Panc1 (cell line): ENCODE measurements around the gene DENND1C. TPM values are rescaled to one million over a fixed set of nuclear protein-coding genes. Genes with fewer than 3 reads are reported as not detected.

Experiments used
- ATAC-seq: fragments of 200-7000 bp; cut with Tn5 transposase; 2 replicates; pipeline ENCODE4 v1.9.1; 2020; ENCODE audit warnings: mild to moderate bottlenecking, moderate library complexity
- BruUV-seq: library from RNA; stranded (reverse); fragments of 400-500 nt; replicated peaks from 2 replicates; lab custom pipeline; 2021; lab: Mats Ljungman, UMichigan
- CTCF ChIA-PET: fragments of 300-600 bp; sonication (Branson Sonifier 250); formaldehyde crosslinking; loops from one replicate; lab custom pipeline; 2022; ENCODE audit warnings: antibody characterized with exemption; lab: Charles Lee
- POLR2A ChIA-PET: fragments of 300-600 bp; sonication (Branson Sonifier 250); formaldehyde crosslinking; loops from one replicate; lab custom pipeline; 2022; ENCODE audit warnings: antibody characterized with exemption; lab: Charles Lee
- DNase-seq: peaks from one replicate; pipeline ENCODE4 v3.0.0-alpha.2; 2010; ENCODE audit warnings: low read depth, low spot score
- H3K27ac ChIP-seq: 2 replicates; pipeline ENCODE4 v1.5.1; 2011; ENCODE audit warnings: mild to moderate bottlenecking, low read length, inconsistent platforms
- H3K27me3 ChIP-seq: fragments of 200-500 bp; sonication (Bioruptor generic); 2 replicates; pipeline ENCODE4 v1.6.0; 2014; ENCODE audit warnings: low read length, inconsistent platforms; ENCODE audit not compliant: control insufficient read depth, insufficient read depth
- H3K36me3 ChIP-seq: fragments of 200-500 bp; sonication (Bioruptor generic); 2 replicates; pipeline ENCODE4 v1.5.1; 2014; ENCODE audit warnings: inconsistent platforms, mild to moderate bottlenecking, low read length, moderate library complexity; ENCODE audit not compliant: control insufficient read depth, insufficient read depth
- H3K4me1 ChIP-seq: 2 replicates; pipeline ENCODE4 v1.5.1; 2011; ENCODE audit warnings: inconsistent platforms, mild to moderate bottlenecking, low read length, moderate library complexity; ENCODE audit not compliant: control insufficient read depth, insufficient read depth
- H3K4me3 ChIP-seq, 2 experiments: 2 replicates each; pipeline ENCODE4 v1.5.1; 2011 to 2012; ENCODE audit warnings: low read depth in 2 of 2, low read length in 2 of 2, mild to moderate bottlenecking in 2 of 2, inconsistent platforms in 1 of 2, moderate library complexity in 1 of 2
- H3K9me3 ChIP-seq: fragments of 200-500 bp; sonication (Bioruptor generic); 2 replicates; pipeline ENCODE4 v1.5.1; 2014; ENCODE audit warnings: low read depth, mild to moderate bottlenecking, inconsistent platforms, low read length, moderate library complexity; ENCODE audit not compliant: control insufficient read depth, insufficient read depth
- POLR2AphosphoS5 ChIP-seq: IDR thresholded peaks from 2 replicates; pipeline ENCODE4 v1.6.1; 2012; ENCODE audit warnings: mild to moderate bottlenecking, low read depth, low read length, moderate library complexity
- SIN3A ChIP-seq: IDR thresholded peaks from 2 replicates; pipeline ENCODE4 v1.6.1; 2012; ENCODE audit warnings: low read depth, mild to moderate bottlenecking, low read length, moderate library complexity, borderline replicate concordance; ENCODE audit not compliant: insufficient read depth
- TCF7L2 ChIP-seq: IDR thresholded peaks from 2 replicates; pipeline ENCODE4 v1.6.1; 2011; ENCODE audit warnings: mild to moderate bottlenecking, low read depth, low read length, inconsistent platforms
- in situ Hi-C: cut with HindIII; loops from 2 replicates; pipeline ENCODE4 v1.10.0; 2016; ENCODE audit warnings: low sequenced_read_pairs, low pct_unique_long_range_greater_than_20kb
- intact Hi-C: fragments of 100-400 bp; cut with micrococcal nuclease; formaldehyde crosslinking; loops from one replicate; pipeline ENCODE4 v1.10.0; 2022; ENCODE audit not compliant: unreplicated experiment
- total RNA-seq: library from RNA; stranded (reverse); gene quantifications from one replicate; pipeline ENCODE4 v1.2.1, GENCODE V29; 2021; ENCODE audit not compliant: unreplicated experiment
- TF ChIP-seq, protein P1 (sequence below), 2 experiments: IDR thresholded peaks; 2 replicates each; pipeline ENCODE4 v1.6.1; 2011 to 2012; ENCODE audit warnings: low read depth in 2 of 2, control low read depth in 1 of 2, low read length in 1 of 2, mild to moderate bottlenecking in 1 of 2, moderate library complexity in 1 of 2; ENCODE audit not compliant: insufficient read depth in 1 of 2
- TF ChIP-seq, protein P2 (sequence below): fragments of 450-650 bp; IDR thresholded peaks from 2 replicates; pipeline ENCODE4 v1.5.1; 2017; ENCODE audit warnings: mild to moderate bottlenecking

DENND1C gene
- total RNA-seq, 1 experiment from 2014 or later, result 0.39 TPM

DNA sequence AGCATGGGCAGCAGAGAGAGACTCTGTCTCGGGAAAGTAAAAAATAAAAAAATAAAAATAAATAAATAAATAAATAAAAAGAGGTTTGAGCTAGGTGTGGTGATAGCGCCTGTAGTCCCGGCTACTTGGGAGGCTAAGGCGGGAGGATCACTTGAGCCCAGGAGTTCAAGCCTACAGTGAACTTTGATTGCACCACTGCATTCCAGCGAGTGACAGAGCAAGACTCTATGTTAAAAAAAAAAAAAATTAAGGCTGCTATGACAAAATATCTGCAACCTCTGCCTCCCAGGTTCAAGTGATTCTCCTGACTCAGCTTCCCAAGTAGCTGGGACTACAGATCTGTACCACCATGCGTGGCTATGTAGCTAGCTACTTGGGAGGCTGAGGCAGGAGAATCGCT, 3.2 kb upstream of the DENND1C start:
- H3K4me1 ChIP-seq, result no peaks in the 10 kb centered on the region
- H3K27me3 ChIP-seq, result no peaks in the 10 kb centered on the region
- intact Hi-C loops, result no loop called here
- DNase-seq (no peak), ATAC-seq (no peak)
- H3K4me3 ChIP-seq, result no peak overlapping the region
- ChIA-PET CTCF (no interaction called here), POLR2A (no interaction called here)
- in situ Hi-C loops, result no loop called here
- H3K9me3 ChIP-seq, result no peaks in the 10 kb centered on the region
- TF ChIP-seq POLR2AphosphoS5 (no peak), TCF7L2 (no peak), SIN3A (no peak)
- TF ChIP-seq, protein P1, sequence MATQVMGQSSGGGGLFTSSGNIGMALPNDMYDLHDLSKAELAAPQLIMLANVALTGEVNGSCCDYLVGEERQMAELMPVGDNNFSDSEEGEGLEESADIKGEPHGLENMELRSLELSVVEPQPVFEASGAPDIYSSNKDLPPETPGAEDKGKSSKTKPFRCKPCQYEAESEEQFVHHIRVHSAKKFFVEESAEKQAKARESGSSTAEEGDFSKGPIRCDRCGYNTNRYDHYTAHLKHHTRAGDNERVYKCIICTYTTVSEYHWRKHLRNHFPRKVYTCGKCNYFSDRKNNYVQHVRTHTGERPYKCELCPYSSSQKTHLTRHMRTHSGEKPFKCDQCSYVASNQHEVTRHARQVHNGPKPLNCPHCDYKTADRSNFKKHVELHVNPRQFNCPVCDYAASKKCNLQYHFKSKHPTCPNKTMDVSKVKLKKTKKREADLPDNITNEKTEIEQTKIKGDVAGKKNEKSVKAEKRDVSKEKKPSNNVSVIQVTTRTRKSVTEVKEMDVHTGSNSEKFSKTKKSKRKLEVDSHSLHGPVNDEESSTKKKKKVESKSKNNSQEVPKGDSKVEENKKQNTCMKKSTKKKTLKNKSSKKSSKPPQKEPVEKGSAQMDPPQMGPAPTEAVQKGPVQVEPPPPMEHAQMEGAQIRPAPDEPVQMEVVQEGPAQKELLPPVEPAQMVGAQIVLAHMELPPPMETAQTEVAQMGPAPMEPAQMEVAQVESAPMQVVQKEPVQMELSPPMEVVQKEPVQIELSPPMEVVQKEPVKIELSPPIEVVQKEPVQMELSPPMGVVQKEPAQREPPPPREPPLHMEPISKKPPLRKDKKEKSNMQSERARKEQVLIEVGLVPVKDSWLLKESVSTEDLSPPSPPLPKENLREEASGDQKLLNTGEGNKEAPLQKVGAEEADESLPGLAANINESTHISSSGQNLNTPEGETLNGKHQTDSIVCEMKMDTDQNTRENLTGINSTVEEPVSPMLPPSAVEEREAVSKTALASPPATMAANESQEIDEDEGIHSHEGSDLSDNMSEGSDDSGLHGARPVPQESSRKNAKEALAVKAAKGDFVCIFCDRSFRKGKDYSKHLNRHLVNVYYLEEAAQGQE (IDR thresholded peaks at IDR 0.05; ENCODE audit: insufficient read depth in 1 of 2, low read depth in 2 of 2, low read length in 1 of 2), result no peak
- TF ChIP-seq, protein P2, sequence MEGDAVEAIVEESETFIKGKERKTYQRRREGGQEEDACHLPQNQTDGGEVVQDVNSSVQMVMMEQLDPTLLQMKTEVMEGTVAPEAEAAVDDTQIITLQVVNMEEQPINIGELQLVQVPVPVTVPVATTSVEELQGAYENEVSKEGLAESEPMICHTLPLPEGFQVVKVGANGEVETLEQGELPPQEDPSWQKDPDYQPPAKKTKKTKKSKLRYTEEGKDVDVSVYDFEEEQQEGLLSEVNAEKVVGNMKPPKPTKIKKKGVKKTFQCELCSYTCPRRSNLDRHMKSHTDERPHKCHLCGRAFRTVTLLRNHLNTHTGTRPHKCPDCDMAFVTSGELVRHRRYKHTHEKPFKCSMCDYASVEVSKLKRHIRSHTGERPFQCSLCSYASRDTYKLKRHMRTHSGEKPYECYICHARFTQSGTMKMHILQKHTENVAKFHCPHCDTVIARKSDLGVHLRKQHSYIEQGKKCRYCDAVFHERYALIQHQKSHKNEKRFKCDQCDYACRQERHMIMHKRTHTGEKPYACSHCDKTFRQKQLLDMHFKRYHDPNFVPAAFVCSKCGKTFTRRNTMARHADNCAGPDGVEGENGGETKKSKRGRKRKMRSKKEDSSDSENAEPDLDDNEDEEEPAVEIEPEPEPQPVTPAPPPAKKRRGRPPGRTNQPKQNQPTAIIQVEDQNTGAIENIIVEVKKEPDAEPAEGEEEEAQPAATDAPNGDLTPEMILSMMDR, result no peak
- no peaks in the 10 kb centered on the region for H3K36me3 ChIP-seq
- BruUV-seq, result no TSS peak
- no peak overlapping the region for H3K27ac ChIP-seq

DNA sequence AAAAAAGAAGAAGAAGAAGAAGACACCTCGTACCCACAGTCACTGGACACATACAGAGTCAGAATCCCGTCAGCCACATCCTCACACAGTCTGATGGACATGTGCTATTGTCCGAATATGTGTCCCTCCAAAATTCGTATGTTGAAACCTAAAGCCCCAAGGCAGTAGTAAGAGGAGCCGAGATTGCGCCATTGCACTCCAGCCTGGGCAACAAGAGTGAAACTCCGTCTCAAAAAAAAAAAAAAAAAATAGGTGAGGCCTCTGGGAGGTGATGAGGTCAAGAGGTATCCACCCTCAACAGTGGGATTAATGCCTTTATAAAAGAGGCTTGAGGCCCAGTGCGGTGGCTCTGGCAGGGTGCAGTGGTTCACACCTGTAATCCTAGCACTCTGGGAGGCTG, 2.6 kb upstream of the DENND1C start:
- Histone ChIP-seq H3K9me3 (no peaks in the 10 kb centered on the region), H3K27me3 (no peaks in the 10 kb centered on the region), H3K36me3 (no peaks in the 10 kb centered on the region), H3K4me1 (no peaks in the 10 kb centered on the region), H3K4me3 (no peak overlapping the region), H3K27ac (no peak overlapping the region)
- POLR2A ChIA-PET, result no interaction called here
- CTCF ChIA-PET, result no interaction called here
- intact Hi-C loops, result no loop called here
- no TSS peak for BruUV-seq
- DNase-seq (no peak), ATAC-seq (no peak)
- no peak for TF ChIP-seq POLR2AphosphoS5
- no peak for TF ChIP-seq SIN3A
- TF ChIP-seq TCF7L2, result no peak
- TF ChIP-seq, protein P1 (IDR thresholded peaks at IDR 0.05; ENCODE audit: insufficient read depth in 1 of 2, low read depth in 2 of 2, low read length in 1 of 2), result no peak
- TF ChIP-seq, protein P2, result no peak
- in situ Hi-C loops, result no loop called here
